ENCODE measurements around the gene RSL24D1.

RSL24D1 gene

DNA sequence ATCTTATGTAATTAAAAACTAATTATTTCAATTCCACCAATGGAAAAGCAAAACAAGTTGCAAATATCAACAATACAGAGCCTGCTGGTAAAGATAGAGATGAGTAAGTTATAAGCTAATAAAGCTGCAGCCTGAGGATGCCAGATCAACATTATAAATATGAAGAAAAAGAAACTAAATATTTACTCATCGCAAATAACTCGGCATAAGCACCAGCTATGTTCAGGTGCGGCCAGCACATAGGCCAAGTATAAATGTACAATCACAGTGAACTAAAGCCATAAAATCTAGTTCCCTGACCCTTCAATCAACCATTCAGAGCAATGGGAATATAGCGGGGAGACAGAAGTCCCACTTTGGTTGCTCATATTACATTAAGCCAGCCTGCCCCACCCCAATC lies 7.7 kb upstream of the RSL24D1 start:
- Histone ChIP-seq H3K9me3 (ENCODE audit: insufficient read depth, low read length) (no peaks in the 10 kb centered on the region), H3K4me3 (ENCODE audit: low read length) (no peak overlapping the region), H3K79me2 (ENCODE audit: low read length) (no peaks in the 10 kb centered on the region), H3K4me1 (ENCODE audit: low read length) (no peaks in the 10 kb centered on the region), H3K9ac (ENCODE audit: low read length) (no peak overlapping the region), H3K27me3 (ENCODE audit: low read depth, low read length) (no peaks in the 10 kb centered on the region), H4K20me1 (ENCODE audit: insufficient read depth, low read length) (no peaks in the 10 kb centered on the region), H2AFZ (ENCODE audit: low read depth, low read length) (no peak overlapping the region), H3K36me3 (replicated peaks; ENCODE audit: low read depth, low read length) (no peaks in the 10 kb centered on the region), H3K27ac (ENCODE audit: low read length) (no peak overlapping the region), H3K4me2 (ENCODE audit: low read length) (no peak overlapping the region)
- TF ChIP-seq CTCF (IDR thresholded peaks at IDR 0.05; ENCODE audit: low read depth, low read length) (no peak), EZH2phosphoT487 (IDR thresholded peaks at IDR 0.05; ENCODE audit: low read depth) (no peak)

- no peak overlapping the region for H2AFZ ChIP-seq (ENCODE audit: low read depth, low read length)
- H3K4me1 ChIP-seq (ENCODE audit: low read length), result peaks cover 4% of the 10 kb centered on the region; the same call in 1 of the 2 replicates
- H3K36me3 ChIP-seq (replicated peaks; ENCODE audit: low read depth, low read length), result no peaks in the 10 kb centered on the region
- no peaks in the 10 kb centered on the region for H3K9me3 ChIP-seq (ENCODE audit: insufficient read depth, low read length)
- TF ChIP-seq CTCF (IDR thresholded peaks at IDR 0.05; ENCODE audit: low read depth, low read length), result no peak
- TF ChIP-seq EZH2phosphoT487 (IDR thresholded peaks at IDR 0.05; ENCODE audit: low read depth), result no peak
- no peak overlapping the region for H3K4me3 ChIP-seq (ENCODE audit: low read length)
- no peaks in the 10 kb centered on the region for H4K20me1 ChIP-seq (ENCODE audit: insufficient read depth, low read length)
- H3K9ac ChIP-seq (ENCODE audit: low read length), result no peak overlapping the region
- no peaks in the 10 kb centered on the region for H3K27me3 ChIP-seq (ENCODE audit: low read depth, low read length)
- H3K27ac ChIP-seq (ENCODE audit: low read length), result no peak overlapping the region
- no peak overlapping the region for H3K4me2 ChIP-seq (ENCODE audit: low read length)
- no peaks in the 10 kb centered on the region for H3K79me2 ChIP-seq (ENCODE audit: low read length)
Measured at GRCh38 chr15:55202206-55202605, 5.5 kb upstream of the RSL24D1 start.

GRCh38 chr15:55198706-55199105 lies 2.0 kb upstream of the RSL24D1 start:
- no peak overlapping the region for H3K4me3 ChIP-seq (ENCODE audit: low read length)
- no peaks in the 10 kb centered on the region for H3K9me3 ChIP-seq (ENCODE audit: insufficient read depth, low read length)
- no peak for TF ChIP-seq EZH2phosphoT487 (IDR thresholded peaks at IDR 0.05; ENCODE audit: low read depth)
- TF ChIP-seq CTCF (IDR thresholded peaks at IDR 0.05; ENCODE audit: low read depth, low read length), result no peak
- H3K27me3 ChIP-seq (ENCODE audit: low read depth, low read length), result no peaks in the 10 kb centered on the region
- peaks cover 9% of the 10 kb centered on the region for H3K36me3 ChIP-seq (replicated peaks; ENCODE audit: low read depth, low read length)
- H2AFZ ChIP-seq (ENCODE audit: low read depth, low read length), result no peak overlapping the region
- H3K27ac ChIP-seq (ENCODE audit: low read length), result no peak overlapping the region
- H3K4me2 ChIP-seq (ENCODE audit: low read length), result no peak overlapping the region
- peaks cover 31% of the 10 kb centered on the region for H3K79me2 ChIP-seq (ENCODE audit: low read length)
- peaks cover 24% of the 10 kb centered on the region for H3K4me1 ChIP-seq (ENCODE audit: low read length)
- no peak overlapping the region for H3K9ac ChIP-seq (ENCODE audit: low read length)
- H4K20me1 ChIP-seq (ENCODE audit: insufficient read depth, low read length), result peaks cover 22% of the 10 kb centered on the region

DNA sequence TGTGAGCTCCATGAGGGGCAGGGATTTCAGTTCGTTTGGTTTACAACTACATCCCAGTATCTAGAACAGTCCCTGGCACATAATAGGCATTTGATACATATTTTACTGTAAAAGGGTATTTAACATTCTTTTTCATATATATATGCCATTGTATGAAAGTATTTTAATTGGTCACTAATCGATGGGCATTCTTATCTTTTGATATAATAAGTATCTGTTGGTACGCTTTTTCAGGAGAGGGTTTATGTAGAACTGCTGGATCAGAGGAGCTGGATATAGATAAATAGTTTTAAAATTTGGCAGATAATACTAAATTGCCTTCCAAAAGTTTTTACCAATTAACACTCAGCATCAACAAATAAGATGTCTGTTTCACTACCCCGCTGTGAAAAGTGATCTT lies 978 bp upstream of the RSL24D1 start:
- H3K36me3 ChIP-seq (replicated peaks; ENCODE audit: low read depth, low read length), result peaks cover 9% of the 10 kb centered on the region
- no peak for TF ChIP-seq EZH2phosphoT487 (IDR thresholded peaks at IDR 0.05; ENCODE audit: low read depth)
- TF ChIP-seq CTCF (IDR thresholded peaks at IDR 0.05; ENCODE audit: low read depth, low read length), result no peak
- H3K9me3 ChIP-seq (ENCODE audit: insufficient read depth, low read length), result no peaks in the 10 kb centered on the region
- H3K9ac ChIP-seq (ENCODE audit: low read length), result peak overlapping the region; percentile 85
- peaks cover 41% of the 10 kb centered on the region for H3K79me2 ChIP-seq (ENCODE audit: low read length)
- peak overlapping the region; percentile 93 for H2AFZ ChIP-seq (ENCODE audit: low read depth, low read length)
- peak overlapping the region; percentile 99 for H3K4me3 ChIP-seq (ENCODE audit: low read length)
- H4K20me1 ChIP-seq (ENCODE audit: insufficient read depth, low read length), result peaks cover 30% of the 10 kb centered on the region
- peak overlapping the region; percentile 77 for H3K4me2 ChIP-seq (ENCODE audit: low read length)
- no peaks in the 10 kb centered on the region for H3K27me3 ChIP-seq (ENCODE audit: low read depth, low read length)
- H3K27ac ChIP-seq (ENCODE audit: low read length), result peak overlapping the region; percentile 83
- H3K4me1 ChIP-seq (ENCODE audit: low read length), result peaks cover 29% of the 10 kb centered on the region

All from OCI-LY3 (cell line).